ENCODE results near the gene DMD.

DNA sequence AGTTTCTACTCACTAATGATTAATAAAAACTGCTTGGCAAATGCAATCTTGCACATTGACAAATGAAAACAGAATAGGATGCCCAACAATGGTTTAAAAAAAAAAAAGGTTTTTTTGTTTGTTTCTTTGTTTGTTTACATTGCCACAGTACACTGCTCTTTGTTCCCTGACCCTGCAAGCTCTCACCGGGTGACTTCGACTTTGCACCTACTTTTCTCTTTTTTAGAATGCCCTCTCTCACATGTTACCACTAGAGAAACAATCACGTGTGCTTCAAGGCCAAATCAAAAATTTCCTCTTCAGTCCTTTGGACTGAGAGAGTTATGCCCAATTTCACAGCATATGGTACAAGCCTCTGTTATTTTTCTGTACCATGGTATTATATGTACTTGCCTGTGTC is 101.5 kb downstream of the DMD start:
- no peak for TF ChIP-seq EZH2 (IDR thresholded peaks at IDR 0.05; ENCODE audit: low read depth)
- TF ChIP-seq, protein P1, sequence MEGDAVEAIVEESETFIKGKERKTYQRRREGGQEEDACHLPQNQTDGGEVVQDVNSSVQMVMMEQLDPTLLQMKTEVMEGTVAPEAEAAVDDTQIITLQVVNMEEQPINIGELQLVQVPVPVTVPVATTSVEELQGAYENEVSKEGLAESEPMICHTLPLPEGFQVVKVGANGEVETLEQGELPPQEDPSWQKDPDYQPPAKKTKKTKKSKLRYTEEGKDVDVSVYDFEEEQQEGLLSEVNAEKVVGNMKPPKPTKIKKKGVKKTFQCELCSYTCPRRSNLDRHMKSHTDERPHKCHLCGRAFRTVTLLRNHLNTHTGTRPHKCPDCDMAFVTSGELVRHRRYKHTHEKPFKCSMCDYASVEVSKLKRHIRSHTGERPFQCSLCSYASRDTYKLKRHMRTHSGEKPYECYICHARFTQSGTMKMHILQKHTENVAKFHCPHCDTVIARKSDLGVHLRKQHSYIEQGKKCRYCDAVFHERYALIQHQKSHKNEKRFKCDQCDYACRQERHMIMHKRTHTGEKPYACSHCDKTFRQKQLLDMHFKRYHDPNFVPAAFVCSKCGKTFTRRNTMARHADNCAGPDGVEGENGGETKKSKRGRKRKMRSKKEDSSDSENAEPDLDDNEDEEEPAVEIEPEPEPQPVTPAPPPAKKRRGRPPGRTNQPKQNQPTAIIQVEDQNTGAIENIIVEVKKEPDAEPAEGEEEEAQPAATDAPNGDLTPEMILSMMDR (conservative IDR thresholded peaks at IDR 0.05), result no peak
